GM12892 (cell line): Measurements from ENCODE around the gene PAK3. TPM values are rescaled to one million over a fixed set of nuclear protein-coding genes. Genes with fewer than 3 reads are reported as not detected.
A peak's percentile ranks its signal among the peaks of the same experiment; 100 is the strongest.

Experiments used
- DNase-seq: peaks from one replicate; pipeline ENCODE4 v3.0.0; 2011; ENCODE audit not compliant: insufficient read length
- FAIRE-seq: peaks from 2 replicates; lab custom pipeline; 2011; peaks lifted over from hg19 to GRCh38; lab: Jason Lieb, UNC
- POLR2A ChIP-seq: IDR thresholded peaks from 2 replicates; pipeline ENCODE4 v1.6.1; 2011; ENCODE audit warnings: low read depth, low read length, control low read depth
- POLR2AphosphoS5 ChIP-seq: IDR thresholded peaks from 2 replicates; pipeline ENCODE4 v1.6.1; 2011; ENCODE audit warnings: low read depth, low read length, control low read depth
- TAF1 ChIP-seq: IDR thresholded peaks from 2 replicates; pipeline ENCODE4 v1.6.1; 2011; ENCODE audit warnings: low read depth, mild to moderate bottlenecking, control low read depth, low read length, borderline replicate concordance
- polyA plus RNA-seq: library from polyadenylated mRNA; unstranded; fragments of >200 nt; gene quantifications from one replicate; pipeline ENCODE4 v1.2.1, GENCODE V29; 2012; ENCODE audit warnings: missing spikeins, inconsistent platforms; ENCODE audit not compliant: missing spikeins

Gene PAK3
- not detected for polyA plus RNA-seq

DNA sequence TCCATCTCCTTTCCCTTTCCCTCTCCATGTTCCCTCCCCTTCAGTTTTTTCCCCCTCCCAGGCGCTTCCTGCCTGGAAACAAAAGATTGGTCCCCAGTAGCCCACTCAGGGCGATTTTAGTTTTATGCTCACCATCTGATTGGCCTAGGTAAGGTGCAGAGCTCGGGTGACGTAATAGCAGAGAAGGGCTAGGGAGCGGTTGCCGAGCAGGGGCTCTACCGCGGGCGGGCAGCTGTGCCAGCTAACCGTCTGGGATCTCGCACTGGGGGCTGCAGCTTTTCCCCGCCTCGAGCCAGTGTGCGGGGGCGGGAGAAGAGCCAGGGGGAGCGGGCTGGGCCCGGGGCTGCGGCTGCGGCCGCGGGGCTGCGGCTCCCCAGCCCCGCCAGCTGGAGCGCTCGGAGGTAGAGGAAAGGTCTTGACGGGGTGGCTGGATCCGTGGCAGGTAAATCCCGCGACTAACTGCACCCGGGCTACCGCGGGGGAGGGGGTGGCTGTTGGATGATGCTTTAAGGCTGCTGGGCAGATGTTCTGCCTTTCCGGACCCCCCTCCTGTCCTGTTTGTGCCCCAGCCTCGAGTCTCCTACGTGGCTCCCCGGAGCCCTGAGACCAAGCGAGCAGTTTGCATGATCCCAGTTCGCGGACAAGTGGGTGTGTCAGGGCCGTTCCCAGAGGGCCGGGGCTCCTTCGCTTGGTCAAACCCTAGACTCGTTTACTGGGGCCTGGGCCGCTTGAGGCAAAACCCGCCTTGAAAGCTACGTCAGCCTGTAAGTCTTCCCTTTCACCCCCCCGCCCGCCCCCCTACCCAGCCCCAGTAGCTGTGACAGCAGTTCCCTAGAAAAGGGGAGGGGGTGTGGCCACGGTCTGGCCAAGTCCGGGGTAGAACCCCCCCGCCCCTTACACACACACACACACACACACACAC is at the start of gene PAK3:
PAK3 (plus strand) TSS at position 218 of the 922 bp plus-strand sequence. CDS start 26,913 bp downstream, outside the sequence.
- DNase-seq (no peak), FAIRE-seq (no peak)
- TF ChIP-seq TAF1 (no peak), POLR2A (no peak)

- TF ChIP-seq POLR2A, result no peak
- TF ChIP-seq POLR2AphosphoS5, result no peak
- TF ChIP-seq TAF1, result no peak
- DNase-seq (no peak), FAIRE-seq (no peak)
Observed at GRCh38 chrX:111047575-111047974, 48.4 kb upstream of the PAK3 start.

- FAIRE-seq (no peak), DNase-seq (no peak)
- TF ChIP-seq TAF1 (no peak), POLR2A (no peak), POLR2AphosphoS5 (no peak)
Observed at GRCh38 chrX:111052478-111052877, 43.5 kb upstream of the PAK3 start.

- no peak for FAIRE-seq
- DNase-seq, result no peak
- TF ChIP-seq POLR2A (no peak), POLR2AphosphoS5 (no peak), TAF1 (no peak)
Observed at GRCh38 chrX:111071542-111072277, 24.3 kb upstream of the PAK3 start.

DNA sequence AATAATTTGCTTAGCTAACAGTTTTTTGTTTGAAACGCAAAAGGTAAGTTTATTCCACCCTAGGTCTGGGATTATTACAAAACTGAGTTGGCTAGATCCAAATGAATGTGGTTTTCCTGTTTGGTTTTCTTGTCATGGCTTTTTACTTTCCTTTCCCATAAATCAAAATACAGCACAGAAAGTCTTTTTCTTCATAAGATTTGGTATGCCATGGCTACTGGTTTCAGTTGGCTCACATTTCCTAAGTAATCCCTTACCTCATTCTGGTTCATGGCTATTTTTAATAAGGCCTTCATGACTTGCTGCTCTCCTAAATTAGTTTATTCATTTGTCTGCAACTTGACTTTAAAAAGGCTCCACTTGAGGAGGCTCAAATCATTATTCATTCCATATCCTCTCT is 12.9 kb upstream of the PAK3 start:
- DNase-seq, result no peak
- no peak for FAIRE-seq
- no peak for TF ChIP-seq POLR2AphosphoS5
- no peak for TF ChIP-seq POLR2A
- no peak for TF ChIP-seq TAF1

DNA sequence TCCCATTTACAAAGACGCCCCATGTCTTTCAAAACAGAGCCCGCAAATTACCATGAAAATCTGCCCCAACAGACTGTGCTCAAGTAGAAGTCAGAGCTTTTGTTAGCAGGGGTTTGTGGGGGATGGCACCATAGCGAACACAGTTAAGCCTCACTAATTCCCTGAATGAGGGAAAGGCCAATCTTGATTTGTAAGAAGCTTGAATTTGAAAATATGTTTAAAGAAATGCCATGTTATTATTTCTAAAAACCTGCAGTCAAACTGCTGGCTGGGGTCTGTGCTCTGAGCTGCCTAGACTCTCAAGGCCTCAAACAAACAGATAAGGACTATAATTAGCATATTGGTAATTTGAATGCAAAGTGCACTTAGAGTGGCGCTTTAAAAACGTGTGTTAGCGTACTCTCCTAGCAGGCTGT is 9.4 kb upstream of the PAK3 start:
- FAIRE-seq, result no peak
- DNase-seq, result no peak
- TF ChIP-seq POLR2AphosphoS5 (no peak), TAF1 (no peak), POLR2A (no peak)

DNA sequence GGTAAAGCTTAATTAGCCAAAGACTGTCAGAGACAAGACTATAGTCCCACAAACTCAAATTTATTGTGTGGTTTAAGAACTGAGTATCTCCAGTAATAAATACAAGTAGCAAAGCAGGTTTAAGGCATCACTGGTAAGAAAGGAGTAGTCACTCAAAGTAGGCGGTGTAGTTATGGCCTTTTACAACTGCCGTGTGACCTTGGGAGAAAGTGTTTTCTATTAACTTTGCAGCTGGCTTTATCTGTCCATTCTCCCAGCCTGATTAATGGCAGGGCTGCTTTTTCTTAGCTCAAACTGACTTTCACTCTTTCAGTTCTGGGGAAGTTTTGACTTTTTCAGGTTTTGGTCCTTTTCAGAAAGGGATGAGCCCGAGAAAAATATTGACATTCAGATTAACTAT is 7.4 kb upstream of the PAK3 start:
- DNase-seq (no peak), FAIRE-seq (no peak)
- no peak for TF ChIP-seq TAF1
- TF ChIP-seq POLR2A, result no peak
- no peak for TF ChIP-seq POLR2AphosphoS5

DNA sequence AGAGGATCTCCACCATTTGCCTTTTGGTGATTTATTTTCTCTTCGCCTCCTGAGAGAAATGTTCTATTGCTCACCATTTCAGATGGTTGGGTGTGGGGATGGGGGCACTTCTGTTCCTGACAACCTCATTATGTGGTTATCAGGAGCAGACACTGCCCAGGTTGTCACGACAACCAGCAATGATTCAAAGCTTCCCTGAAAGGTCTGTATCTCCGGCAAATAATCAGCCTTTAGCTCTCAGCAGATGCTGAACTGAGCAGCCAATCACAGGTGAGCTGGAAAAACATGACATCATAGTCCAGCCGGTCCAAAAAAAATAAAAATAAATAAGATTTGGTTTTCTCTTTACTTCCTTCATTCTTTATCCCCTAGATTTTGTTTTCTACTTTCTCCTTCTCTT is 5.5 kb upstream of the PAK3 start:
- no peak for FAIRE-seq
- DNase-seq, result no peak
- TF ChIP-seq TAF1 (no peak), POLR2A (no peak), POLR2AphosphoS5 (no peak)

DNA sequence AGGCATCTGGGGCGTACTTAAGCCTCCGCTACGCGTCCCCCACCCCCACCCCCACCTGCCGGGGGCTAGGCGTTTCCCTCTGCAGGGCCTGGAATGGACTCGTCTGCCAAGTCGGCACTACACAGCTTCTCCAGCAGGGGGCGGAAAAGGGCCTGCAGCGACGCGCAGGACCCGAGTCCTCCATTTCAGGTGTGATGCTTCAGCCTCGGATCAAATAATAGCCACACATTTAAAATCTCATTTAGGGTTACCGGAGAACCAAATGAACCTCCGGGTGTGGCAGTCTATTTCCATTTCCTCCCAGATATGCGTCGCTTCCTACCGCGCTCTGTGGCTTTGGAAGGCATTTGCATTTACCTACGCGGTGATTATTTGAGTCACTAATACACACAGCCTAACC is 2.9 kb downstream of the PAK3 start:
- FAIRE-seq (peak; percentile 89), DNase-seq (peak; percentile 50)
- TF ChIP-seq POLR2AphosphoS5, result no peak
- no peak for TF ChIP-seq POLR2A
- no peak for TF ChIP-seq TAF1

DNA sequence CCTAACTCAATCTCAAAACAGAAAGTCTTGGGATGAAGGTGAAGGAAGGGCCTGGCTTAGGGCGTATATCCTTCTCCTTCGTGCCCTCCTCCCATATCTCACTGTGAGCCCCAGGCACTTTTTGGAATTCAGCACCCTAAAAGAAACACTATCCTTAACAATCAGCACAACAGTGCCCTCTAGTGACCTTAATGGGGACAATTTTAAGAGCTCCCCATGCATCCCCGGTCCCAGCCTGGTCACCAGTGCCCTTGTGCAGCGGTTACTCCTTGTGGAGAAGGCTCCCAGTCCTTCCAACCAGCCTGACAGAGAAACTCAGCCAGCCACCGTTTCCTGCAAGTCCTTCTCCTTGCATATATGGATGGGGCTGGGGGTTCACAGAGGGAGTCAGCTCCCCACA is 4.2 kb downstream of the PAK3 start:
- TF ChIP-seq POLR2AphosphoS5, result no peak
- no peak for TF ChIP-seq POLR2A
- no peak for TF ChIP-seq TAF1
- FAIRE-seq, result peak; percentile 50
- DNase-seq, result peak; percentile 37

- DNase-seq (no peak), FAIRE-seq (no peak)
- TF ChIP-seq POLR2AphosphoS5 (no peak), TAF1 (no peak), POLR2A (no peak)
Observed at GRCh38 chrX:111101580-111101979, 5.6 kb downstream of the PAK3 start.
